Kidney (tissue), 14 donors: ENCODE data around the gene NCOA3. TPM values are rescaled to one million over a fixed set of nuclear protein-coding genes. Genes with fewer than 3 reads are reported as not detected.

Experiments
- DNase-seq, 5 donors: peaks; one replicate each; pipeline ENCODE4 v3.0.0-alpha.2; 2013 to 2020
- FAIRE-seq: peaks from 2 replicates; lab custom pipeline; 2012; peaks lifted over from hg19 to GRCh38; lab: Jason Lieb, UNC
- H3K27ac ChIP-seq, 2 donors: one replicate each; pipeline ENCODE4 v1.7.0; 2013; ENCODE audit warnings: low read depth in 2 of 2, low read length in 2 of 2, inconsistent platforms in 1 of 2
- H3K27me3 ChIP-seq: one replicate; pipeline ENCODE4 v1.7.1; 2013; ENCODE audit warnings: low read length, inconsistent platforms; ENCODE audit not compliant: control insufficient read depth, insufficient read depth
- H3K36me3 ChIP-seq, 3 donors: one replicate each; pipeline versions ENCODE4 v1.7.0 to v1.7.1; 2013; ENCODE audit warnings: low read length in 3 of 3, control low read depth in 1 of 3, inconsistent platforms in 1 of 3; ENCODE audit not compliant: insufficient read depth in 3 of 3, control insufficient read depth in 2 of 3
- H3K4me1 ChIP-seq, 3 donors: one replicate each; pipeline versions ENCODE4 v1.7.0 to v1.7.1; 2013; ENCODE audit warnings: low read length in 3 of 3, inconsistent platforms in 1 of 3, low read depth in 1 of 3; ENCODE audit not compliant: control insufficient read depth in 2 of 3, insufficient read depth in 2 of 3
- H3K4me3 ChIP-seq, 3 donors: one replicate each; pipeline versions ENCODE4 v1.7.0 to v1.8.1; 2013; ENCODE audit warnings: low read length in 3 of 3, control low read depth in 1 of 3, inconsistent platforms in 1 of 3
- H3K9ac ChIP-seq, 3 donors: one replicate each; pipeline versions ENCODE4 v1.7.0 to v1.7.1; 2013; ENCODE audit warnings: low read length in 3 of 3, control low read depth in 1 of 3, inconsistent platforms in 1 of 3
- H3K9me3 ChIP-seq, 3 donors: one replicate each; pipeline versions ENCODE4 v1.7.0 to v1.7.1; 2013; ENCODE audit warnings: low read length in 3 of 3, control low read depth in 1 of 3, inconsistent platforms in 1 of 3; ENCODE audit not compliant: control insufficient read depth in 2 of 3, insufficient read depth in 1 of 3
- intact Hi-C: fragments of 100-400 bp; cut with DNase I; formaldehyde crosslinking; loops from one replicate; pipeline ENCODE4 v1.11.1; 2022
- polyA plus RNA-seq: library from polyadenylated mRNA; stranded (reverse); fragments of 350-450 nt; fragmentation: Illumina TruSeq; extraction: RNeasy Lipid Tissue Mini Kit (QIAGEN cat#74804); gene quantifications from one replicate; pipeline ENCODE4 v1.2.3, GENCODE V29; 2014; ENCODE audit warnings: low read depth, low replicate concordance; ENCODE audit not compliant: insufficient read depth
- total RNA-seq: library from RNA; stranded (reverse); fragmentation: NEBNext Ultra II Directional; extraction: Animal tissue kit (Norgen Biotek cat#: 25700); gene quantifications from one replicate; pipeline ENCODE4 v1.2.1, GENCODE V29; 2021
- TF ChIP-seq, protein P1 (sequence below): IDR thresholded peaks from 3 replicates; pipeline ENCODE4 v1.5.1; 2012; ENCODE audit warnings: mild to moderate bottlenecking, moderate library complexity, borderline replicate concordance; ENCODE audit not compliant: insufficient read depth; ENCODE audit errors: extremely low read depth
- donor health status: control.
- donor health status: control.
- donor health status: control.
- donor health status: control.
- donor health status: control.
- donor health status: DM: yes; HTN: yes; CAD: no.
- donor health status: Normal renal cell carcinoma (clear cell type).

NCOA3 gene
- total and polyA plus RNA-seq, 2 donors from 2014 or later, result 4.9 to 38.8 TPM

- Histone ChIP-seq H3K36me3 (peaks cover 0 to 2% (median 0%) of the 10 kb centered on the region in 3 donors), H3K27me3 (no peaks in the 10 kb centered on the region), H3K4me1 (peaks cover 0 to 2% (median 0%) of the 10 kb centered on the region in 3 donors), H3K9me3 (no peaks in the 10 kb centered on the region), H3K9ac (no peak overlapping the region), H3K27ac (no peak overlapping the region), H3K4me3 (peak overlapping the region in 1 of 3 donors; percentile 1)
- TF ChIP-seq, protein P1, sequence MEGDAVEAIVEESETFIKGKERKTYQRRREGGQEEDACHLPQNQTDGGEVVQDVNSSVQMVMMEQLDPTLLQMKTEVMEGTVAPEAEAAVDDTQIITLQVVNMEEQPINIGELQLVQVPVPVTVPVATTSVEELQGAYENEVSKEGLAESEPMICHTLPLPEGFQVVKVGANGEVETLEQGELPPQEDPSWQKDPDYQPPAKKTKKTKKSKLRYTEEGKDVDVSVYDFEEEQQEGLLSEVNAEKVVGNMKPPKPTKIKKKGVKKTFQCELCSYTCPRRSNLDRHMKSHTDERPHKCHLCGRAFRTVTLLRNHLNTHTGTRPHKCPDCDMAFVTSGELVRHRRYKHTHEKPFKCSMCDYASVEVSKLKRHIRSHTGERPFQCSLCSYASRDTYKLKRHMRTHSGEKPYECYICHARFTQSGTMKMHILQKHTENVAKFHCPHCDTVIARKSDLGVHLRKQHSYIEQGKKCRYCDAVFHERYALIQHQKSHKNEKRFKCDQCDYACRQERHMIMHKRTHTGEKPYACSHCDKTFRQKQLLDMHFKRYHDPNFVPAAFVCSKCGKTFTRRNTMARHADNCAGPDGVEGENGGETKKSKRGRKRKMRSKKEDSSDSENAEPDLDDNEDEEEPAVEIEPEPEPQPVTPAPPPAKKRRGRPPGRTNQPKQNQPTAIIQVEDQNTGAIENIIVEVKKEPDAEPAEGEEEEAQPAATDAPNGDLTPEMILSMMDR, result no peak
- intact Hi-C loops, result no loop called here
- DNase-seq (no peak), FAIRE-seq (no peak)
Observed at GRCh38 chr20:47586649-47587294, 85.1 kb downstream of the NCOA3 start.

- Histone ChIP-seq H3K9me3 (no peaks in the 10 kb centered on the region), H3K4me3 (no peak overlapping the region), H3K36me3 (peaks cover 0 to 2% (median 0%) of the 10 kb centered on the region in 3 donors), H3K9ac (no peak overlapping the region), H3K27me3 (no peaks in the 10 kb centered on the region), H3K27ac (no peak overlapping the region), H3K4me1 (peaks cover 0 to 2% (median 0%) of the 10 kb centered on the region in 3 donors)
- TF ChIP-seq, protein P1, result no peak
- intact Hi-C loops, result no loop called here
- DNase-seq (no peak), FAIRE-seq (no peak)
Observed at GRCh38 chr20:47588158-47588557, 86.5 kb downstream of the NCOA3 start.

GRCh38 chr20:47591231-47591630, 89.5 kb downstream of the NCOA3 start:
- intact Hi-C loops, result no loop called here
- no peak overlapping the region for H3K9ac ChIP-seq
- peaks cover 0 to 2% (median 0%) of the 10 kb centered on the region in 3 donors for H3K4me1 ChIP-seq
- TF ChIP-seq, protein P1, result no peak
- FAIRE-seq (no peak), DNase-seq (no peak)
- no peaks in the 10 kb centered on the region for H3K36me3 ChIP-seq
- H3K27me3 ChIP-seq, result no peaks in the 10 kb centered on the region
- no peak overlapping the region for H3K4me3 ChIP-seq
- no peaks in the 10 kb centered on the region for H3K9me3 ChIP-seq
- H3K27ac ChIP-seq, result no peak overlapping the region
